GM10847 (cell line): ENCODE measurements around the gene ASTN2.

Experiments used
- POLR2A ChIP-seq: IDR thresholded peaks from 2 replicates; pipeline ENCODE4 v1.6.1; 2011; ENCODE audit not compliant: insufficient read length; ENCODE audit errors: extremely low read depth

The ASTN2 gene

GRCh38 chr9:117122953-117123352 lies 291.9 kb downstream of the ASTN2 start:
- no peak for TF ChIP-seq POLR2A

- TF ChIP-seq POLR2A, result no peak
Measured at GRCh38 chr9:117122102-117122501, 292.8 kb downstream of the ASTN2 start.

GRCh38 chr9:117121316-117121715 lies 293.5 kb downstream of the ASTN2 start:
- TF ChIP-seq POLR2A, result no peak

- TF ChIP-seq POLR2A, result no peak
Measured at GRCh38 chr9:117120061-117120460, 294.8 kb downstream of the ASTN2 start.

- TF ChIP-seq POLR2A, result no peak
Measured at GRCh38 chr9:117116084-117116483, 298.8 kb downstream of the ASTN2 start.

- TF ChIP-seq POLR2A, result no peak
Measured at GRCh38 chr9:117114768-117115167, 300.1 kb downstream of the ASTN2 start.

GRCh38 chr9:117104716-117105495 lies 310.0 kb downstream of the ASTN2 start:
- no peak for TF ChIP-seq POLR2A

- no peak for TF ChIP-seq POLR2A
Measured at GRCh38 chr9:117104206-117104605, 310.7 kb downstream of the ASTN2 start.

- no peak for TF ChIP-seq POLR2A
Measured at GRCh38 chr9:117103438-117104110, 311.3 kb downstream of the ASTN2 start.

GRCh38 chr9:117101008-117101407 lies 313.8 kb downstream of the ASTN2 start:
- no peak for TF ChIP-seq POLR2A

GRCh38 chr9:117098331-117098730 lies 316.5 kb downstream of the ASTN2 start:
- no peak for TF ChIP-seq POLR2A

GRCh38 chr9:117097761-117098160 lies 317.1 kb downstream of the ASTN2 start:
- TF ChIP-seq POLR2A, result no peak

- TF ChIP-seq POLR2A, result no peak
Measured at GRCh38 chr9:117096138-117096537, 318.7 kb downstream of the ASTN2 start.

- no peak for TF ChIP-seq POLR2A
Measured at GRCh38 chr9:117095081-117095480, 319.8 kb downstream of the ASTN2 start.

GRCh38 chr9:117093891-117094844 lies 320.7 kb downstream of the ASTN2 start:
- TF ChIP-seq POLR2A, result no peak
